Keratinocyte (primary cell): ENCODE results near the gene EPSTI1. TPM values are rescaled to one million over a fixed set of nuclear protein-coding genes. Genes with fewer than 3 reads are reported as not detected.

Source experiments
- DNase-seq: peaks from one replicate; pipeline ENCODE4 v3.0.0-alpha.2; 2011; ENCODE audit warnings: low read depth, missing footprints, low spot score
- FAIRE-seq: peaks from 2 replicates; lab custom pipeline; 2011; peaks lifted over from hg19 to GRCh38; lab: Jason Lieb, UNC
- H2AFZ ChIP-seq: 2 replicates; pipeline ENCODE4 v1.6.0; 2012; ENCODE audit warnings: low read length, control low read depth, inconsistent platforms; ENCODE audit not compliant: control insufficient read depth
- H3K27ac ChIP-seq: 2 replicates; pipeline ENCODE4 v1.5.1; 2011; ENCODE audit warnings: low read length; ENCODE audit not compliant: control insufficient read depth, insufficient read depth
- H3K27me3 ChIP-seq: 3 replicates; pipeline ENCODE4 v1.6.0; 2011; ENCODE audit warnings: low read length; ENCODE audit not compliant: control insufficient read depth, insufficient read depth; ENCODE audit errors: extremely low read depth
- H3K36me3 ChIP-seq, 2 experiments: 2 replicates in 1 of 2; 3 replicates in 1 of 2; pipeline ENCODE4 v1.5.1; 2011; ENCODE audit warnings: low read length in 2 of 2, mild to moderate bottlenecking in 1 of 2; ENCODE audit not compliant: control insufficient read depth in 2 of 2, insufficient read depth in 2 of 2; ENCODE audit errors: extremely low read depth in 1 of 2
- H3K4me1 ChIP-seq: 3 replicates; pipeline ENCODE4 v1.5.1; 2011; ENCODE audit warnings: low read length; ENCODE audit not compliant: control insufficient read depth, insufficient read depth; ENCODE audit errors: extremely low read depth
- H3K4me2 ChIP-seq: 3 replicates; pipeline ENCODE4 v1.6.0; 2011; ENCODE audit warnings: low read depth, low read length; ENCODE audit not compliant: control insufficient read depth, insufficient read depth; ENCODE audit errors: extremely low read depth
- H3K4me3 ChIP-seq, 3 experiments: fragments of 200-600 bp in 1 of 3; sonication (generic) in 1 of 3; 2 replicates in 2 of 3; 3 replicates in 1 of 3; pipeline ENCODE4 v1.5.1; 2011 to 2016; ENCODE audit warnings: low read length in 3 of 3, mild to moderate bottlenecking in 3 of 3, control low read depth in 2 of 3, inconsistent platforms in 1 of 3, low read depth in 1 of 3, mixed read lengths in 1 of 3, mixed run types in 1 of 3, moderate library complexity in 1 of 3; ENCODE audit not compliant: control insufficient read depth in 2 of 3, insufficient read depth in 2 of 3; ENCODE audit errors: extremely low read depth in 1 of 3
- H3K79me2 ChIP-seq: 2 replicates; pipeline ENCODE4 v1.6.0; 2012; ENCODE audit warnings: low read length; ENCODE audit not compliant: control insufficient read depth, insufficient read depth
- H3K9ac ChIP-seq: 3 replicates; pipeline ENCODE4 v1.6.0; 2011; ENCODE audit warnings: low read length; ENCODE audit not compliant: control insufficient read depth, insufficient read depth; ENCODE audit errors: extremely low read depth
- H3K9me1 ChIP-seq: 3 replicates; pipeline ENCODE4 v1.6.0; 2011; ENCODE audit warnings: low read length; ENCODE audit not compliant: control insufficient read depth, insufficient read depth; ENCODE audit errors: extremely low read depth
- H3K9me3 ChIP-seq: 2 replicates; pipeline ENCODE4 v1.5.1; 2012; ENCODE audit warnings: low read depth, low read length; ENCODE audit not compliant: control insufficient read depth
- H4K20me1 ChIP-seq: 3 replicates; pipeline ENCODE4 v1.6.0; 2011; ENCODE audit warnings: low read length; ENCODE audit not compliant: control insufficient read depth, insufficient read depth; ENCODE audit errors: extremely low read depth
- CTCF ChIP-seq, 3 experiments: IDR thresholded peaks in 1 of 3; conservative IDR thresholded peaks in 1 of 3; optimal IDR thresholded peaks in 1 of 3; 2 replicates in 2 of 3; 3 replicates in 1 of 3; pipeline versions ENCODE3 to v1.5.1; 2011; ENCODE audit warnings: low read length in 3 of 3, mild to moderate bottlenecking in 3 of 3, moderate library complexity in 2 of 3, control low read depth in 1 of 3, inconsistent platforms in 1 of 3; ENCODE audit not compliant: insufficient read depth in 2 of 3; ENCODE audit errors: extremely low read depth in 1 of 3
- EZH2 ChIP-seq: IDR thresholded peaks from one replicate; pipeline ENCODE4 v1.6.1; 2012; ENCODE audit warnings: inconsistent platforms, mild to moderate bottlenecking, low read length, moderate library complexity
- dilution Hi-C: fragments of 300-500 bp; cut with MboI; formaldehyde crosslinking; loops from one replicate; pipeline ENCODE4 v1.7.0; 2020; ENCODE audit warnings: low sequenced_read_pairs; ENCODE audit not compliant: extremely low pct_ligation_motif_present
- polyA plus RNA-seq, 5 experiments: library from polyadenylated mRNA; depleted of rRNA in 3 of 5; stranded (reverse) in 3 of 5; stranded (forward) in 1 of 5; unstranded in 1 of 5; fragments of >200 nt; gene quantifications; 1 replicate in 1 of 5; 2 replicates in 3 of 5; 3 replicates in 1 of 5; pipeline versions ENCODE4 v1.2.1 to v1.2.3, GENCODE V29; 2011 to 2012; ENCODE audit warnings: missing spikeins in 2 of 5, low read depth in 1 of 5, low replicate concordance in 1 of 5

EPSTI1 gene
- polyA plus RNA-seq, 1 donor (not counting 4 experiments of a cell fraction or from before 2014, with no cell fraction given) = 13.0 TPM

GRCh38 chr13:42849200-42849599 is 142.8 kb downstream of the EPSTI1 start:
- H3K27ac ChIP-seq = no peak overlapping the region
- dilution Hi-C loops = no loop called here
- TF ChIP-seq EZH2 = no peak
- no peak for TF ChIP-seq CTCF (optimal IDR thresholded peaks at IDR 0.05 in 1 of 3, IDR thresholded peaks at IDR 0.05 in 1 of 3, conservative IDR thresholded peaks at IDR 0.05 in 1 of 3; ENCODE audit: extremely low read depth in 1 of 3, insufficient read depth in 2 of 3, low read length in 3 of 3)

DNA sequence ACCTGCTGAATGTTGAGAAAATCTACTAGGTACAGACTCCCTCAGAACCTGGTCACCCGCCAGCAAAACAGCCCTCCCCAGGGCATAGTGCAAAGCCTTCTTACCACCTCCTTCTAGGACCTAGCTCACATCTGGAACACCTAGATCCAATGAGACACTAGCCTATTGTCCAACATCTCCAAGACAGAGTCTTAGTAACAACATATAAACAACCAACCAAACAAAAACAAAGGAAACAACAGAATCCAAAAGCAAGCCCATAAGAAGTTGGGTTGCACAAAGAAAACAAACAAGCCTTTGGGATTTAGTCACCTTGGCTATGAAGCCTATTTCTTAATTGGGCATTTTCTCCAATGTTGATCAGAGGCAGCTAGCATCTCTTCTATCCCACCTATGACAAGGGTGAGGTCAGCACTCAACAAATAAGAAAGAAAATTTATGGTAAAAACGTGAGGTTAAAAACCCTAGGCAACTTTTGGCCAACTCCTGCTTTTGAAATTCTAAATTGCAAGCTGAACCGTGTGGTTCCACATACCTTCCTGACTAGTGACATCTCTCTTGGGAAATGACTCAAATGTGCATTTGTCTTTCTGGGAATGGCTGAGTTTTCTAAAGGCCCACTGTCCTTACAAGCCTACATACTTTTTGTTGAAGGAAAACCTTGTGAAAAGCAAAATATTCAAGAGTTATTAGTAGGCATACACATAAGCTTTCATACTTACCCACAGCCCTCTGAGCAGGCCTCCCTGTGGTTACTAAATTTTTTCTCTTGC is 144.0 kb downstream of the EPSTI1 start:
- no peaks in the 10 kb centered on the region for H3K9me3 ChIP-seq
- no peaks in the 10 kb centered on the region for H4K20me1 ChIP-seq
- no peak for DNase-seq
- no peak overlapping the region for H3K9ac ChIP-seq
- H2AFZ ChIP-seq = no peak overlapping the region
- no peaks in the 10 kb centered on the region for H3K4me1 ChIP-seq
- no peak overlapping the region for H3K4me2 ChIP-seq
- dilution Hi-C loops = no loop called here
- no peak overlapping the region for H3K4me3 ChIP-seq
- H3K9me1 ChIP-seq = no peaks in the 10 kb centered on the region
- FAIRE-seq = peak; percentile 26
- H3K27me3 ChIP-seq = peaks cover 4% of the 10 kb centered on the region
- no peak for TF ChIP-seq CTCF (optimal IDR thresholded peaks at IDR 0.05 in 1 of 3, IDR thresholded peaks at IDR 0.05 in 1 of 3, conservative IDR thresholded peaks at IDR 0.05 in 1 of 3; ENCODE audit: extremely low read depth in 1 of 3, insufficient read depth in 2 of 3, low read length in 3 of 3)
- no peak for TF ChIP-seq EZH2
- H3K27ac ChIP-seq = no peak overlapping the region
- no peaks in the 10 kb centered on the region for H3K36me3 ChIP-seq
- H3K79me2 ChIP-seq = no peaks in the 10 kb centered on the region

More at GRCh38 chr13:42849200-42849599, 142.8 kb downstream of the EPSTI1 start:
- no peaks in the 10 kb centered on the region for H3K79me2 ChIP-seq
- no peak overlapping the region for H3K9ac ChIP-seq
- no peak for DNase-seq
- H3K9me1 ChIP-seq = no peaks in the 10 kb centered on the region
- no peak for FAIRE-seq
- H2AFZ ChIP-seq = no peak overlapping the region
- no peaks in the 10 kb centered on the region for H3K9me3 ChIP-seq
- no peak overlapping the region for H3K4me2 ChIP-seq
- no peaks in the 10 kb centered on the region for H3K36me3 ChIP-seq
- no peak overlapping the region for H3K4me3 ChIP-seq
- no peaks in the 10 kb centered on the region for H4K20me1 ChIP-seq
- H3K4me1 ChIP-seq = no peaks in the 10 kb centered on the region
- H3K27me3 ChIP-seq = peaks cover 4% of the 10 kb centered on the region
